Gastrocnemius medialis (tissue), 4 donors: Measurements from ENCODE around the gene KLHL34.

Source experiments
- POLR2A ChIP-seq, 2 donors: fragments of 450-650 bp; IDR thresholded peaks; one replicate each; pipeline ENCODE4 v1.6.1; 2017; ENCODE audit warnings: antibody characterized with exemption in 2 of 2, mild to moderate bottlenecking in 2 of 2, moderate library complexity in 2 of 2
- TF ChIP-seq, protein P1 (sequence below), 5 experiments: fragments of 450-650 bp in 3 of 5; fragments of 200-600 bp in 2 of 5; sonication (generic) in 2 of 5; IDR thresholded peaks in 4 of 5; conservative IDR thresholded peaks in 1 of 5; 1 replicate in 4 of 5; 2 replicates in 1 of 5; pipeline ENCODE4 v1.5.1; 2016 to 2019; ENCODE audit warnings: antibody characterized with exemption in 5 of 5, mild to moderate bottlenecking in 3 of 5, moderate library complexity in 3 of 5

DNA sequence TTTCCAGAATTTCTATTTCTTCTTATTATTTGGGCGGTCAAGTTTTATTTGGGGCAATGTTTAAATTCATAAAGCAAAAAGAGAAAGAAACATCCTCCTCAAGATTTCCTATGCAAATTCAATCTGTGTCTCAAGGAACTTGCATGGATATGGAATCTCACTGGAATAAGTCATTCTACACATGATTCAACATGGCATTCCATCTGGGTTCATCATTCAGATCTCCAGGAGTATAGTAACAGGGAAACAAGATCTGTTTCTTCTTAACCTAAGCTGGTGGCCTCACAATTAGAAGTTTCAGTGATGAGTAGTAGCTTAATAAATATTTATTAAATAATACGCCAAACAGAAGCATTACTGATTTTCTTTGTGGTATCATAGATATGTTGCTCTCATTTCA lies 19.8 kb downstream of the KLHL34 start:
- TF ChIP-seq, protein P1, sequence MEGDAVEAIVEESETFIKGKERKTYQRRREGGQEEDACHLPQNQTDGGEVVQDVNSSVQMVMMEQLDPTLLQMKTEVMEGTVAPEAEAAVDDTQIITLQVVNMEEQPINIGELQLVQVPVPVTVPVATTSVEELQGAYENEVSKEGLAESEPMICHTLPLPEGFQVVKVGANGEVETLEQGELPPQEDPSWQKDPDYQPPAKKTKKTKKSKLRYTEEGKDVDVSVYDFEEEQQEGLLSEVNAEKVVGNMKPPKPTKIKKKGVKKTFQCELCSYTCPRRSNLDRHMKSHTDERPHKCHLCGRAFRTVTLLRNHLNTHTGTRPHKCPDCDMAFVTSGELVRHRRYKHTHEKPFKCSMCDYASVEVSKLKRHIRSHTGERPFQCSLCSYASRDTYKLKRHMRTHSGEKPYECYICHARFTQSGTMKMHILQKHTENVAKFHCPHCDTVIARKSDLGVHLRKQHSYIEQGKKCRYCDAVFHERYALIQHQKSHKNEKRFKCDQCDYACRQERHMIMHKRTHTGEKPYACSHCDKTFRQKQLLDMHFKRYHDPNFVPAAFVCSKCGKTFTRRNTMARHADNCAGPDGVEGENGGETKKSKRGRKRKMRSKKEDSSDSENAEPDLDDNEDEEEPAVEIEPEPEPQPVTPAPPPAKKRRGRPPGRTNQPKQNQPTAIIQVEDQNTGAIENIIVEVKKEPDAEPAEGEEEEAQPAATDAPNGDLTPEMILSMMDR (IDR thresholded peaks at IDR 0.05 in 4 of 5, conservative IDR thresholded peaks at IDR 0.05 in 1 of 5): no peak
- no peak for TF ChIP-seq POLR2A (IDR thresholded peaks at IDR 0.05)
